ENCODE results near the gene SERPINA4. TPM values are rescaled to one million over a fixed set of nuclear protein-coding genes. Genes with fewer than 3 reads are reported as not detected.

The SERPINA4 gene
- total and polyA plus RNA-seq, 2 of the 13 experiments (the other 11 are each of a cell fraction or from before 2014, with no cell fraction given): 39.1 to 57.8 TPM

GRCh38 chr14:94581127-94581999, 20.1 kb downstream of the SERPINA4 start, which contains the start of gene SERPINA5 (continued):
- TF ChIP-seq AKNA (CRISPR knock-in tag; IDR thresholded peaks at IDR 0.05; ENCODE audit: borderline replicate concordance): no peak
- TF ChIP-seq MED13 (CRISPR knock-in tag; IDR thresholded peaks at IDR 0.05): peak; percentile 52; the same call in 1 of the 2 replicates
- 0 out of 2 replicates have a peak, but pooled peaks have one; percentile 56 for TF ChIP-seq NR2F2 (IDR thresholded peaks at IDR 0.05; ENCODE audit: borderline replicate concordance, low read depth)
- TF ChIP-seq ZBED4 (CRISPR knock-in tag; IDR thresholded peaks at IDR 0.05; ENCODE audit: borderline replicate concordance): no peak
- no peak for TF ChIP-seq JUND (CRISPR knock-in tag; IDR thresholded peaks at IDR 0.05)
- TF ChIP-seq ZBTB25 (CRISPR knock-in tag; IDR thresholded peaks at IDR 0.05): peak; percentile 38; the same call in 1 of the 2 replicates
- peak; percentile 88 for TF ChIP-seq ZSCAN25 (CRISPR knock-in tag; IDR thresholded peaks at IDR 0.05)
- no peak for TF ChIP-seq SP1 (IDR thresholded peaks at IDR 0.05)
- TF ChIP-seq SP1 (CRISPR knock-in tag; IDR thresholded peaks at IDR 0.05): peak; percentile 67; the same call in 1 of the 2 replicates
- peak; percentile 76; the same call in 1 of the 2 replicates for TF ChIP-seq TARDBP (CRISPR knock-in tag; IDR thresholded peaks at IDR 0.05)
- TF ChIP-seq ZSCAN5A (CRISPR knock-in tag; IDR thresholded peaks at IDR 0.05; ENCODE audit: borderline replicate concordance): 0 out of 2 replicates have a peak, but pooled peaks have one; percentile 75
- 0 out of 2 replicates have a peak, but pooled peaks have one; percentile 40 for TF ChIP-seq BRF2 (CRISPR knock-in tag; IDR thresholded peaks at IDR 0.05)
- peak; percentile 90; the same call in 1 of the 2 replicates for TF ChIP-seq ZNF274 (CRISPR knock-in tag; IDR thresholded peaks at IDR 0.05)
- TF ChIP-seq NONO (IDR thresholded peaks at IDR 0.05): no peak
- TF ChIP-seq NONO (CRISPR knock-in tag; conservative IDR thresholded peaks at IDR 0.05): peak; percentile 45; the same call in 1 of the 2 replicates
- peak; percentile 60 for TF ChIP-seq KDM5A (IDR thresholded peaks at IDR 0.05; ENCODE audit: borderline replicate concordance, low read length)

Measured in HepG2 (cell line).